K562 (cell line): ENCODE data around the gene DPP9. TPM values are rescaled to one million over a fixed set of nuclear protein-coding genes. Genes with fewer than 3 reads are reported as not detected.
A peak's percentile ranks its signal among the peaks of the same experiment; 100 is the strongest.

ENCODE experiments used
- ATAC-seq: fragments of 200-7000 bp; cut with Tn5 transposase; 3 replicates; pipeline ENCODE4 v1.9.1; 2020; ENCODE audit warnings: moderate library complexity
- BruUV-seq: library from RNA; stranded (reverse); fragments of 400-500 nt; replicated peaks from 2 replicates; lab custom pipeline; 2021; lab: Mats Ljungman, UMichigan
- CTCF ChIA-PET: fragments of 300-600 bp; formaldehyde crosslinking; extraction: SDS; loops from one replicate; lab custom pipeline; 2021; ENCODE audit warnings: low intra/inter-chr PET ratio; lab: Yijun Ruan, JAX
- POLR2A ChIA-PET: fragments of 300-600, 350-650 bp; sonication (Branson Sonifier 250); formaldehyde crosslinking; extraction: SDS; loops from one replicate; lab custom pipeline; 2021; ENCODE audit warnings: antibody characterized with exemption, inconsistent platforms; lab: Yijun Ruan, JAX
- DNase-seq, 4 experiments: peaks; one replicate each; pipeline versions ENCODE4 v3.0.0 to v3.0.0-alpha.2; 2011 to 2018; ENCODE audit warnings: low spot score in 3 of 4, mixed read lengths in 3 of 4; ENCODE audit errors: extremely low read depth in 1 of 4
- FAIRE-seq: peaks from 2 replicates; lab custom pipeline; 2011; peaks lifted over from hg19 to GRCh38; lab: Jason Lieb, UNC
- H2AFZ ChIP-seq: 2 replicates; pipeline ENCODE4 v1.6.0; 2011; ENCODE audit warnings: low read depth, low read length, control low read depth, inconsistent platforms
- H3K27ac ChIP-seq: fragments of 200-600 bp; 3 replicates; pipeline ENCODE4 v1.8.0; 2011; ENCODE audit warnings: low read depth, mild to moderate bottlenecking, control low read depth, inconsistent platforms, low read length, moderate library complexity, mixed read lengths; ENCODE audit errors: extremely low read depth
- H3K27me3 ChIP-seq, 2 experiments: fragments of 300-600 bp in 1 of 2; 2 replicates in 1 of 2; 3 replicates in 1 of 2; pipeline versions ENCODE4 v1.6.0 to v1.8.0; 2011; ENCODE audit warnings: inconsistent platforms in 2 of 2, low read length in 2 of 2, mild to moderate bottlenecking in 1 of 2, mixed read lengths in 1 of 2, moderate library complexity in 1 of 2; ENCODE audit not compliant: control insufficient read depth in 2 of 2, insufficient read depth in 2 of 2
- H3K36me3 ChIP-seq: fragments of 300-600 bp; 3 replicates; pipeline ENCODE4 v1.8.0; 2011; ENCODE audit warnings: mild to moderate bottlenecking, low read length, inconsistent platforms; ENCODE audit not compliant: control insufficient read depth, insufficient read depth
- H3K4me1 ChIP-seq, 2 experiments: fragments of 200-600 bp in 1 of 2; replicated peaks in 1 of 2; 2 replicates in 1 of 2; 3 replicates in 1 of 2; pipeline versions ENCODE4 v1.5.1 to v1.8.0; 2011; ENCODE audit warnings: inconsistent platforms in 2 of 2, low read length in 2 of 2, mild to moderate bottlenecking in 1 of 2, mixed read lengths in 1 of 2, moderate library complexity in 1 of 2; ENCODE audit not compliant: control insufficient read depth in 2 of 2, insufficient read depth in 2 of 2
- H3K4me2 ChIP-seq: 2 replicates; pipeline ENCODE4 v1.6.1; 2011; ENCODE audit warnings: low read length, control low read depth, inconsistent platforms, mixed read lengths; ENCODE audit not compliant: insufficient read depth
- H3K4me3 ChIP-seq: fragments of 200-600 bp; sonication (generic), shearing (Covaris generic); 2 replicates; pipeline ENCODE4 v1.5.1; 2016; ENCODE audit warnings: control low read depth, inconsistent platforms
- H3K79me2 ChIP-seq: fragments of 200-600 bp; 3 replicates; pipeline ENCODE4 v1.8.0; 2011; ENCODE audit warnings: low read length, inconsistent platforms; ENCODE audit not compliant: control insufficient read depth, insufficient read depth
- H3K9ac ChIP-seq, 2 experiments: 2 replicates each; pipeline versions ENCODE4 v1.6.0 to v1.6.1; 2011; ENCODE audit warnings: low read depth in 2 of 2, low read length in 2 of 2, control low read depth in 1 of 2, inconsistent platforms in 1 of 2, mild to moderate bottlenecking in 1 of 2, mixed read lengths in 1 of 2; ENCODE audit not compliant: insufficient read depth in 1 of 2
- H3K9me1 ChIP-seq: one replicate; pipeline ENCODE4 v1.6.0; 2011; ENCODE audit warnings: inconsistent platforms, mild to moderate bottlenecking, low read length, moderate library complexity; ENCODE audit not compliant: control insufficient read depth, insufficient read depth
- H3K9me3 ChIP-seq: replicated peaks from 2 replicates; pipeline ENCODE4 v1.5.1; 2011; ENCODE audit warnings: low read depth, low read length, inconsistent platforms; ENCODE audit not compliant: control insufficient read depth, insufficient read depth
- H4K20me1 ChIP-seq: replicated peaks from 2 replicates; pipeline ENCODE4 v1.6.1; 2011; ENCODE audit warnings: low read length, inconsistent platforms, mixed read lengths; ENCODE audit not compliant: control insufficient read depth, insufficient read depth
- FOXP1 ChIP-seq: sonication (generic); formaldehyde crosslinking; IDR thresholded peaks from 2 replicates; pipeline ENCODE4 v1.8.0; 2022; ENCODE audit warnings: mild to moderate bottlenecking, missing genetic modification reagents
- MED1 ChIP-seq: sonication (generic); formaldehyde crosslinking; IDR thresholded peaks from 2 replicates; pipeline ENCODE4 v1.8.1; 2023; ENCODE audit warnings: missing genetic modification reagents, borderline replicate concordance
- NKRF ChIP-seq: fragments of 450-650 bp; IDR thresholded peaks from 2 replicates; pipeline ENCODE4 v1.6.1; 2016; ENCODE audit warnings: borderline replicate concordance
- POLR2G ChIP-seq: fragments of 200-400 bp; formaldehyde crosslinking; IDR thresholded peaks from 2 replicates; pipeline ENCODE4 v1.6.1; 2017; ENCODE audit warnings: low read depth, mild to moderate bottlenecking, antibody characterized with exemption, low read length, moderate library complexity
- SP1 ChIP-seq: sonication (generic); formaldehyde crosslinking; IDR thresholded peaks from 2 replicates; pipeline ENCODE4 v1.8.1; 2022; ENCODE audit warnings: mild to moderate bottlenecking, missing genetic modification reagents
- SUPT5H ChIP-seq: fragments of 450-650 bp; IDR thresholded peaks from 2 replicates; pipeline ENCODE4 v1.6.1; 2016
- TCF7L2 ChIP-seq: fragments of 150-350 bp; IDR thresholded peaks from 2 replicates; pipeline ENCODE4 v1.6.1; 2016; ENCODE audit warnings: low read depth, mild to moderate bottlenecking, low read length, moderate library complexity
- WGBS: fragments of 100-300 bp; shearing (Covaris generic); methylation state at CpG from one replicate; pipeline ENCODE4 v1.1.6; 2016; ENCODE audit warnings: low coverage, mixed read lengths; ENCODE audit not compliant: insufficient coverage; ENCODE audit errors: missing lambda C conversion rate; 5-methylcytosine and 5-hydroxymethylcytosine counted together
- in situ Hi-C: fragments of 300-500 bp; cut with MboI; formaldehyde crosslinking; loops from 4 replicates; pipeline ENCODE4 v1.15.0; 2018; ENCODE audit warnings: inconsistent platforms, mixed read lengths
- intact Hi-C: fragments of 100-400 bp; cut with micrococcal nuclease; formaldehyde crosslinking; loops from 2 replicates; pipeline ENCODE4 v1.14.2; 2022
- polyA plus RNA-seq, 8 experiments: library from polyadenylated mRNA; depleted of rRNA in 4 of 8; stranded (reverse) in 5 of 8; unstranded in 3 of 8; fragments of >200 nt; fragmentation: Nextera tagmentation in 2 of 8; fragmentation: Illumina TruSeq in 1 of 8; extraction: Ambion mirVana in 2 of 8; extraction: Trizol in 1 of 8; gene quantifications; 2 replicates each; pipeline versions ENCODE4 v1.2.1 to v1.2.3, GENCODE V29; 2011 to 2014; ENCODE audit warnings: inconsistent platforms in 1 of 8, missing spikeins in 1 of 8
- total RNA-seq, 7 experiments: library from RNA; depleted of rRNA in 6 of 7; stranded (reverse); fragments of >200 nt in 6 of 7; fragmentation: Illumina TruSeq in 2 of 7; extraction: Trizol in 2 of 7; gene quantifications; 2 replicates each; pipeline versions ENCODE4 v1.2.1 to v1.2.3, GENCODE V29; 2011 to 2021; ENCODE audit warnings: low replicate concordance in 1 of 7

The DPP9 gene
- total and polyA plus RNA-seq, 9 of the 15 experiments (the other 6 are each of a cell fraction or from before 2014, with no cell fraction given): 0.90 to 66.7 (median 24.5) TPM

- Histone ChIP-seq H3K9me3 (no peaks in the 10 kb centered on the region), H3K4me1 (peaks cover 11 to 20% of the 10 kb centered on the region in 2 experiments; a peak in 3 of 5 replicates), H3K27me3 (no peaks in the 10 kb centered on the region), H3K4me3 (no peak overlapping the region), H4K20me1 (no peaks in the 10 kb centered on the region), H3K4me2 (no peak overlapping the region), H3K27ac (no peak overlapping the region), H3K9me1 (peaks cover 3% of the 10 kb centered on the region), H3K36me3 (peaks cover 53% of the 10 kb centered on the region; the same call in 2 of the 3 replicates), H3K9ac (no peak overlapping the region), H3K79me2 (no peaks in the 10 kb centered on the region), H2AFZ (no peak overlapping the region)
- TF ChIP-seq TCF7L2: no peak
- peak; percentile 61 for TF ChIP-seq POLR2G
- 0 out of 2 replicates have a peak, but pooled peaks have one; percentile 7 for TF ChIP-seq SUPT5H
- no peak for TF ChIP-seq NKRF
- 0 out of 2 replicates have a peak, but pooled peaks have one; percentile 51 for TF ChIP-seq MED1
- TF ChIP-seq FOXP1: no peak
- TF ChIP-seq SP1 (CRISPR knock-in tag): peak; percentile 9; the same call in 1 of the 2 replicates
- ATAC-seq: no peak
- no peak for FAIRE-seq
- in situ Hi-C loops: no loop called here
- intact Hi-C loops: no loop called here
- BruUV-seq: no TSS peak
- ChIA-PET CTCF (interaction anchor here (0.6 kb wide), 1 partner anchor 375 kb away, joined by 3 read pairs; no protein-coding TSS in a partner anchor), POLR2A (interaction anchor here (0.6 to 2.1 kb wide), 8 partner anchors 10 to 489 kb away, joined by 3 to 5 read pairs (median 4); no protein-coding TSS in a partner anchor)
- DNase-seq: peak in 1 of 4 experiments; percentile 9
- 86% methylated on average over 12 of the region's 13 CpGs for WGBS
Observed at GRCh38 chr19:4653793-4654436, 69.7 kb downstream of the DPP9 start.
